B cell (primary cell): ENCODE measurements around the gene FLII. TPM values are rescaled to one million over a fixed set of nuclear protein-coding genes. Genes with fewer than 3 reads are reported as not detected.

Source experiments
- ATAC-seq: fragments of 200-7000 bp; cut with Tn5 transposase; one replicate; pipeline ENCODE4 v1.10.0; 2021; ENCODE audit warnings: low read depth, mild to moderate bottlenecking, moderate number of reproducible peaks, moderate library complexity
- CTCF ChIA-PET: fragments of 350-600 bp; sonication (Branson Sonifier 250); formaldehyde crosslinking; loops from one replicate; lab custom pipeline; 2021; ENCODE audit warnings: antibody characterized with exemption, inconsistent platforms; lab: Charles Lee
- POLR2A ChIA-PET: fragments of 350-600 bp; sonication (Branson Sonifier 250); formaldehyde crosslinking; loops from one replicate; lab custom pipeline; 2021; ENCODE audit warnings: antibody characterized with exemption; lab: Charles Lee
- DNase-seq: peaks from one replicate; pipeline ENCODE4 v3.0.0; 2013
- H2AFZ ChIP-seq: 2 replicates; pipeline ENCODE4 v1.6.1; 2012; ENCODE audit warnings: mild to moderate bottlenecking, low read depth, low read length; ENCODE audit not compliant: insufficient read depth, poor library complexity, severe bottlenecking
- H3K27ac ChIP-seq, 2 donors: 1 replicate in 1 of 2; 2 replicates in 1 of 2; pipeline ENCODE4 v1.5.1; 2012 to 2013; ENCODE audit warnings: low read length in 2 of 2, mild to moderate bottlenecking in 2 of 2, moderate library complexity in 1 of 2
- H3K27me3 ChIP-seq, 4 experiments: fragments of 200-600 bp in 1 of 4; sonication (generic) in 1 of 4; replicated peaks in 1 of 4; 1 replicate in 2 of 4; 2 replicates in 2 of 4; pipeline versions ENCODE4 v1.6.1 to v1.7.0; 2013 to 2016; ENCODE audit warnings: low read length in 3 of 4, mild to moderate bottlenecking in 2 of 4, mixed read lengths in 1 of 4, moderate library complexity in 1 of 4; ENCODE audit not compliant: insufficient read depth in 4 of 4, control insufficient read depth in 3 of 4; ENCODE audit errors: control extremely low read depth in 1 of 4
- H3K36me3 ChIP-seq, 2 experiments: replicated peaks in 1 of 2; 1 replicate in 1 of 2; 2 replicates in 1 of 2; pipeline versions ENCODE4 v1.6.1 to v1.7.1; 2013; ENCODE audit warnings: low read length in 1 of 2; ENCODE audit not compliant: insufficient read depth in 2 of 2, control insufficient read depth in 1 of 2; ENCODE audit errors: control extremely low read depth in 1 of 2, extremely low read depth in 1 of 2
- H3K4me1 ChIP-seq, 2 donors: fragments of 200-600 bp in 1 of 2; sonication (generic) in 1 of 2; 1 replicate in 1 of 2; 2 replicates in 1 of 2; pipeline versions ENCODE4 v1.5.1 to v1.6.1; 2013 to 2017; ENCODE audit warnings: low read length in 2 of 2; ENCODE audit not compliant: control insufficient read depth in 2 of 2, insufficient read depth in 2 of 2
- H3K4me2 ChIP-seq: replicated peaks from 2 replicates; pipeline ENCODE3; 2012; ENCODE audit warnings: mild to moderate bottlenecking, low read depth, low read length; ENCODE audit not compliant: poor library complexity, severe bottlenecking
- H3K4me3 ChIP-seq, 5 experiments: fragments of 200-600 bp in 1 of 5; sonication (generic) in 1 of 5; 1 replicate in 3 of 5; 2 replicates in 2 of 5; pipeline versions ENCODE4 v1.5.1 to v1.7.0; 2011 to 2016; ENCODE audit warnings: low read length in 4 of 5, mild to moderate bottlenecking in 4 of 5, low read depth in 2 of 5, control low read depth in 1 of 5, moderate library complexity in 1 of 5; ENCODE audit not compliant: insufficient read depth in 1 of 5; ENCODE audit errors: control extremely low read depth in 1 of 5, extremely low read depth in 1 of 5
- H3K79me2 ChIP-seq: fragments of 200-600 bp; sonication (generic); one replicate; pipeline ENCODE4 v1.6.0; 2016; ENCODE audit warnings: low read length; ENCODE audit not compliant: control insufficient read depth, insufficient read depth
- H3K9ac ChIP-seq: fragments of 200-600 bp; sonication (generic); 2 replicates; pipeline ENCODE4 v1.6.1; 2017; ENCODE audit warnings: mild to moderate bottlenecking, low read length, moderate library complexity
- H3K9me3 ChIP-seq, 3 donors: one replicate each; pipeline versions ENCODE4 v1.6.1 to v1.7.1; 2013; ENCODE audit warnings: low read length in 2 of 3; ENCODE audit not compliant: control insufficient read depth in 2 of 3, insufficient read depth in 1 of 3; ENCODE audit errors: control extremely low read depth in 1 of 3
- H4K20me1 ChIP-seq: 2 replicates; pipeline ENCODE4 v1.6.0; 2012; ENCODE audit warnings: mild to moderate bottlenecking, low read length; ENCODE audit not compliant: insufficient read depth, control insufficient read depth, poor library complexity, severe bottlenecking
- H3K27ac Mint-ChIP-seq: one replicate; pipeline ENCODE4 v1.8.0; 2021; ENCODE audit warnings: mixed read lengths
- H3K27me3 Mint-ChIP-seq: one replicate; pipeline ENCODE4 v1.8.0; 2021; ENCODE audit warnings: mixed read lengths
- H3K4me1 Mint-ChIP-seq: one replicate; pipeline ENCODE4 v1.8.0; 2021; ENCODE audit warnings: mixed read lengths
- H3K4me3 Mint-ChIP-seq: one replicate; pipeline ENCODE4 v1.8.0; 2021; ENCODE audit warnings: mixed read lengths
- H3K9me3 Mint-ChIP-seq: one replicate; pipeline ENCODE4 v1.8.0; 2022; ENCODE audit warnings: mixed read lengths; ENCODE audit not compliant: insufficient read depth
- EZH2 ChIP-seq: IDR thresholded peaks from 2 replicates; pipeline ENCODE4 v1.6.1; 2012; ENCODE audit warnings: borderline replicate concordance, low read depth, mild to moderate bottlenecking, moderate library complexity, low read length; ENCODE audit not compliant: insufficient read depth, poor library complexity, severe bottlenecking
- WGBS: methylation state at CpG from one replicate; pipeline ENCODE4 v1.1.5; 2013; ENCODE audit warnings: missing lambda C conversion rate; ENCODE audit not compliant: insufficient coverage; 5-methylcytosine and 5-hydroxymethylcytosine counted together
- intact Hi-C: fragments of 100-400 bp; cut with micrococcal nuclease; formaldehyde crosslinking; loops from one replicate; pipeline ENCODE4 v1.10.0; 2022
- polyA plus RNA-seq: library from polyadenylated mRNA; depleted of rRNA; stranded (reverse); fragments of >200 nt; gene quantifications from 2 replicates; pipeline ENCODE4 v1.2.3, GENCODE V29; 2012
- total RNA-seq, 2 donors: library from RNA; stranded (reverse); fragments of 120-200 nt in 1 of 2; gene quantifications; 1 replicate in 1 of 2; 2 replicates in 1 of 2; pipeline versions ENCODE4 v1.2.3 to v1.2.4, GENCODE V29; 2013 to 2022
- TF ChIP-seq, protein P1 (sequence below): fragments of 200-600 bp; IDR thresholded peaks from one replicate; pipeline ENCODE4 v1.8.0; 2022; ENCODE audit warnings: antibody characterized with exemption, mild to moderate bottlenecking

FLII gene
- total and polyA plus RNA-seq, 2 donors (not counting 1 experiment from before 2014, with no cell fraction given), result 357 to 531 TPM

DNA sequence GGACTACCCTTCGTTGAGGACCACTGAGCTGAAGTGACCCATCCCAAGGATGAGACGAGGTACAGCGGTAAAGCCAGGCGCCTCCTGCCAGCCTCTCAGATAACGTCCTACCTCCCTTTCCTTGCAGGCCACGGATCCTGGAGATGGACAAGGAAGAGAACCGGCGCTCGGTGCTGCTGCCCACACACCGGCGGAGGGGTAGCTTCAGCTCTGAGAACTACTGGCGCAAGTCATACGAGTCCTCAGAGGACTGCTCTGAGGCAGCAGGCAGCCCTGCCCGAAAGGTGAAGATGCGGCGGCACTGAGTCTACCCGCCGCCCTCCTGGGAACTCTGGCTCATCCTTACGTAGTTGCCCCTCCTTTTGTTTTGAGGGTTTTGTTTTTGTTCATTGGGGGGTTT, 50.4 kb downstream of the FLII start:
- ATAC-seq (no peak), DNase-seq (no peak)
- H3K79me2 ChIP-seq, result peaks cover 8% of the 10 kb centered on the region
- ChIA-PET CTCF (no interaction called here), POLR2A (no interaction called here)
- peaks cover 2 to 58% of the 10 kb centered on the region in 2 experiments for H3K36me3 ChIP-seq
- no peak overlapping the region for H3K4me3 Mint-ChIP-seq
- H3K4me1 ChIP-seq, result no peaks in the 10 kb centered on the region
- H3K27me3 Mint-ChIP-seq, result no peaks in the 10 kb centered on the region
- no peak overlapping the region for H3K4me2 ChIP-seq
- no peak overlapping the region for H2AFZ ChIP-seq
- H3K4me1 Mint-ChIP-seq, result peaks cover 1% of the 10 kb centered on the region
- no peak overlapping the region for H3K4me3 ChIP-seq
- peaks cover 62% of the 10 kb centered on the region for H4K20me1 ChIP-seq
- intact Hi-C loops, result no loop called here
- no peak overlapping the region for H3K27ac ChIP-seq
- no peaks in the 10 kb centered on the region for H3K9me3 Mint-ChIP-seq
- no peaks in the 10 kb centered on the region for H3K27me3 ChIP-seq
- no peak overlapping the region for H3K27ac Mint-ChIP-seq
- no peak overlapping the region for H3K9ac ChIP-seq
- TF ChIP-seq, protein P1, sequence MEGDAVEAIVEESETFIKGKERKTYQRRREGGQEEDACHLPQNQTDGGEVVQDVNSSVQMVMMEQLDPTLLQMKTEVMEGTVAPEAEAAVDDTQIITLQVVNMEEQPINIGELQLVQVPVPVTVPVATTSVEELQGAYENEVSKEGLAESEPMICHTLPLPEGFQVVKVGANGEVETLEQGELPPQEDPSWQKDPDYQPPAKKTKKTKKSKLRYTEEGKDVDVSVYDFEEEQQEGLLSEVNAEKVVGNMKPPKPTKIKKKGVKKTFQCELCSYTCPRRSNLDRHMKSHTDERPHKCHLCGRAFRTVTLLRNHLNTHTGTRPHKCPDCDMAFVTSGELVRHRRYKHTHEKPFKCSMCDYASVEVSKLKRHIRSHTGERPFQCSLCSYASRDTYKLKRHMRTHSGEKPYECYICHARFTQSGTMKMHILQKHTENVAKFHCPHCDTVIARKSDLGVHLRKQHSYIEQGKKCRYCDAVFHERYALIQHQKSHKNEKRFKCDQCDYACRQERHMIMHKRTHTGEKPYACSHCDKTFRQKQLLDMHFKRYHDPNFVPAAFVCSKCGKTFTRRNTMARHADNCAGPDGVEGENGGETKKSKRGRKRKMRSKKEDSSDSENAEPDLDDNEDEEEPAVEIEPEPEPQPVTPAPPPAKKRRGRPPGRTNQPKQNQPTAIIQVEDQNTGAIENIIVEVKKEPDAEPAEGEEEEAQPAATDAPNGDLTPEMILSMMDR, result no peak
- TF ChIP-seq EZH2, result no peak
- no peaks in the 10 kb centered on the region for H3K9me3 ChIP-seq
- WGBS, result 100% methylated on average over 14 of the region's 19 CpGs

DNA sequence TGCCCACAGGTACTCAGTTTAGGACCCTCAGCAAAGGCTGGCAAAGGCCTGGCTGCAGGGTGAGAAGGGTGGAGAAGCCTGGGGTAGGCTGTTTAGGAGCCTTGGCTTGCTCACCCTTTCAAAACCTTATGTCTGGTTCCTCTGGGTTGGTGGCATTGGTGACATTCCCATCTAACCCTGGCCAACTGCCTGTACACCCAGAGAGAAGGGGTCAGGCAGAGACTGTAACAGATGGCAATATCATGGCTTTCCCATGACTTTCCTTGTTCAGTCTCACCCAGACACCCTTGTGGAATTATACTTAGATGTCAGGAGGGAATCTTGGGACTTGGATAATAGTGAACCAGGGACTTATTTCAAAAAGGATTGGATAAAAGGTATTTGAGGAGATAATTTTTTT, 51.6 kb downstream of the FLII start:
- H3K9ac ChIP-seq, result no peak overlapping the region
- peaks cover 2 to 63% of the 10 kb centered on the region in 2 experiments for H3K36me3 ChIP-seq
- H3K27me3 ChIP-seq, result no peaks in the 10 kb centered on the region
- Mint-ChIP-seq H3K4me3 (no peak overlapping the region), H3K4me1 (peaks cover 1% of the 10 kb centered on the region), H3K27me3 (no peaks in the 10 kb centered on the region), H3K9me3 (no peaks in the 10 kb centered on the region), H3K27ac (no peak overlapping the region)
- no peak overlapping the region for H2AFZ ChIP-seq
- no peak overlapping the region for H3K4me3 ChIP-seq
- peaks cover 13% of the 10 kb centered on the region for H3K79me2 ChIP-seq
- no peak overlapping the region for H3K27ac ChIP-seq
- no peaks in the 10 kb centered on the region for H3K9me3 ChIP-seq
- DNase-seq (no peak), ATAC-seq (no peak)
- POLR2A ChIA-PET, result no interaction called here
- CTCF ChIA-PET, result interaction anchor here (1.1 kb wide), 1 partner anchor 10 kb away, joined by 3 read pairs; no protein-coding TSS in a partner anchor
- TF ChIP-seq EZH2, result no peak
- TF ChIP-seq, protein P1, result no peak
- H4K20me1 ChIP-seq, result peaks cover 72% of the 10 kb centered on the region
- intact Hi-C loops, result no loop called here
- no peaks in the 10 kb centered on the region for H3K4me1 ChIP-seq
- H3K4me2 ChIP-seq, result no peak overlapping the region
